Measurements from ENCODE around the gene CSTB. TPM values are rescaled to one million over a fixed set of nuclear protein-coding genes. Genes with fewer than 3 reads are reported as not detected.

CSTB gene
- total and polyA plus RNA-seq, 2 donors (not counting 1 experiment from before 2014, with no cell fraction given) = 14.0 to 28.3 TPM

DNA sequence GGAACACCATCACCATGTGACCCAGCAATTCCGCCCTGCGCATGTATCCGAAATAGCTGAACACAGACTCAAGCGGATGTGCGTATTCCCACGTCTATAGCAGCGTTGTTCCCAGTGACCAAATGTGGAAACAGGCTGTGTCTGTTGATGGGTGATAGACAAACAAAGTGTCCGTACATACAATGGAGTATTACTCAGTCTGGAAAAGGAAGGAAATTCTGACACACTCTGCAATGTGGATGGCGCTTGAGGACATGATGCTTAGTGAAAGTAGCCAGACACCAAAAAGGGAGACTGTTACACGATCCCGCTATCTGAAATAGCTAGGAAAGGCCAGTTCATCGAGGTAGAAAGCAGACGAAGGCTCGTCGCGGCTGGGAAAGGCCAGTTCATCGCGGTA is 31.4 kb downstream of the CSTB start:
- Mint-ChIP-seq H3K9me3 (ENCODE audit: insufficient read depth) (no peaks in the 10 kb centered on the region), H3K4me1 (peaks cover 3% of the 10 kb centered on the region), H3K27ac (no peak overlapping the region), H3K27me3 (no peaks in the 10 kb centered on the region), H3K4me3 (no peak overlapping the region)
- Histone ChIP-seq H3K27me3 (replicated peaks in 1 of 4; ENCODE audit: control extremely low read depth in 1 of 4, control insufficient read depth in 3 of 4, insufficient read depth in 4 of 4, low read length in 3 of 4) (no peaks in the 10 kb centered on the region), H3K27ac (ENCODE audit: low read length in 2 of 2) (no peak overlapping the region), H3K4me2 (replicated peaks; ENCODE audit: low read depth, low read length, poor library complexity, severe bottlenecking) (no peak overlapping the region), H3K36me3 (replicated peaks in 1 of 2; ENCODE audit: control extremely low read depth in 1 of 2, control insufficient read depth in 1 of 2, extremely low read depth in 1 of 2, insufficient read depth in 2 of 2, low read length in 1 of 2) (peaks cover 1 to 16% of the 10 kb centered on the region in 2 experiments), H4K20me1 (ENCODE audit: control insufficient read depth, insufficient read depth, low read length, poor library complexity, severe bottlenecking) (peaks cover 11% of the 10 kb centered on the region), H3K9ac (ENCODE audit: low read length) (no peak overlapping the region), H2AFZ (ENCODE audit: insufficient read depth, low read depth, low read length, poor library complexity, severe bottlenecking) (no peak overlapping the region), H3K4me1 (ENCODE audit: control insufficient read depth in 2 of 2, insufficient read depth in 2 of 2, low read length in 2 of 2) (no peaks in the 10 kb centered on the region), H3K4me3 (ENCODE audit: control extremely low read depth in 1 of 5, extremely low read depth in 1 of 5, insufficient read depth in 1 of 5, low read depth in 2 of 5, low read length in 4 of 5) (no peak overlapping the region), H3K79me2 (ENCODE audit: control insufficient read depth, insufficient read depth, low read length) (no peaks in the 10 kb centered on the region), H3K9me3 (ENCODE audit: control extremely low read depth in 1 of 3, control insufficient read depth in 2 of 3, insufficient read depth in 1 of 3, low read length in 2 of 3) (no peaks in the 10 kb centered on the region)
- ATAC-seq (ENCODE audit: low read depth) = no peak
- intact Hi-C loops (cut with micrococcal nuclease) = no loop called here
- ChIA-PET POLR2A (no interaction called here), CTCF (no interaction called here)
- no peak for DNase-seq
- 98% methylated on average over 17 of the region's 18 CpGs for WGBS (ENCODE audit: insufficient coverage)
- no peak for TF ChIP-seq EZH2 (IDR thresholded peaks at IDR 0.05; ENCODE audit: borderline replicate concordance, insufficient read depth, low read depth, low read length, poor library complexity, severe bottlenecking)
- no peak for TF ChIP-seq CTCF (IDR thresholded peaks at IDR 0.05)

- no peak overlapping the region for H3K4me3 ChIP-seq (ENCODE audit: control extremely low read depth in 1 of 5, extremely low read depth in 1 of 5, insufficient read depth in 1 of 5, low read depth in 2 of 5, low read length in 4 of 5)
- ChIA-PET CTCF (no interaction called here), POLR2A (no interaction called here)
- peaks cover 5% of the 10 kb centered on the region for H3K4me1 Mint-ChIP-seq
- H3K4me2 ChIP-seq (replicated peaks; ENCODE audit: low read depth, low read length, poor library complexity, severe bottlenecking) = no peak overlapping the region
- no peaks in the 10 kb centered on the region for H3K27me3 Mint-ChIP-seq
- H2AFZ ChIP-seq (ENCODE audit: insufficient read depth, low read depth, low read length, poor library complexity, severe bottlenecking) = no peak overlapping the region
- H3K4me3 Mint-ChIP-seq = no peak overlapping the region
- H3K36me3 ChIP-seq (replicated peaks in 1 of 2; ENCODE audit: control extremely low read depth in 1 of 2, control insufficient read depth in 1 of 2, extremely low read depth in 1 of 2, insufficient read depth in 2 of 2, low read length in 1 of 2) = peaks cover 1 to 16% of the 10 kb centered on the region in 2 experiments
- H4K20me1 ChIP-seq (ENCODE audit: control insufficient read depth, insufficient read depth, low read length, poor library complexity, severe bottlenecking) = peaks cover 12% of the 10 kb centered on the region
- no peak for DNase-seq
- H3K4me1 ChIP-seq (ENCODE audit: control insufficient read depth in 2 of 2, insufficient read depth in 2 of 2, low read length in 2 of 2) = no peaks in the 10 kb centered on the region
- TF ChIP-seq EZH2 (IDR thresholded peaks at IDR 0.05; ENCODE audit: borderline replicate concordance, insufficient read depth, low read depth, low read length, poor library complexity, severe bottlenecking) (no peak), CTCF (IDR thresholded peaks at IDR 0.05) (no peak)
- ATAC-seq (ENCODE audit: low read depth) = no peak
- WGBS (ENCODE audit: insufficient coverage) = 95% methylated on average over 8 of the region's 8 CpGs
- no peak overlapping the region for H3K27ac ChIP-seq (ENCODE audit: low read length in 2 of 2)
- no peaks in the 10 kb centered on the region for H3K79me2 ChIP-seq (ENCODE audit: control insufficient read depth, insufficient read depth, low read length)
- no peak overlapping the region for H3K27ac Mint-ChIP-seq
- H3K27me3 ChIP-seq (replicated peaks in 1 of 4; ENCODE audit: control extremely low read depth in 1 of 4, control insufficient read depth in 3 of 4, insufficient read depth in 4 of 4, low read length in 3 of 4) = no peaks in the 10 kb centered on the region
- intact Hi-C loops (cut with micrococcal nuclease) = no loop called here
- H3K9me3 Mint-ChIP-seq (ENCODE audit: insufficient read depth) = no peaks in the 10 kb centered on the region
- no peak overlapping the region for H3K9ac ChIP-seq (ENCODE audit: low read length)
- H3K9me3 ChIP-seq (ENCODE audit: control extremely low read depth in 1 of 3, control insufficient read depth in 2 of 3, insufficient read depth in 1 of 3, low read length in 2 of 3) = no peaks in the 10 kb centered on the region
These were observed 32.2 kb downstream of the CSTB start for GRCh38 chr21:43743947-43744346.

Data from B cell (primary cell).